OCI-LY7 (cell line): ENCODE data around the gene AGTRAP.

Source experiments
- EZH2phosphoT487 ChIP-seq: fragments of 200-600 bp; sonication (generic); IDR thresholded peaks from 2 replicates; pipeline ENCODE4 v1.6.1; 2018; ENCODE audit warnings: low read depth, borderline replicate concordance, mild to moderate bottlenecking, mixed run types, antibody characterized with exemption, low read length, moderate library complexity, mixed read lengths
- TF ChIP-seq, protein P1 (sequence below): fragments of 200-600 bp; sonication (generic); conservative IDR thresholded peaks from 2 replicates; pipeline ENCODE4 v1.5.1; 2014; ENCODE audit warnings: mild to moderate bottlenecking, antibody characterized with exemption, low read length, moderate library complexity, mixed read lengths

DNA sequence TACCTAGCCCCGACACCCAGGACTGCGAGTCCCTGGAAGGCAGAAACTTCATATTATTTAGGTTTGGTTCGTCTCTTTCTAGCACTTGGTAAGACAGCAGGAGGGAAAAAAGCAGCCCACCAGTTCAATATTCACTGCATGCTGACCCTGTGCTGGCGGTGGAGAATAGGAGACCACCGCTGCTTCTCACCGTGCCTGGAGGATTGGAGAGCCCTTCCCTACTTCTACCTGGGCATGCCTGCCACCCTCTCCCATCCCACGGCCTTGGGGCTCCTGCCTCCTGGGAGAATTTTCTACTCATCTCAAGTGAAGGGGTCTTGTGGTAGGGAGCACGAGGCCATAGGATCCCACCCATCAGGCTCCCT lies 64.4 kb downstream of the AGTRAP start:
- TF ChIP-seq, protein P1, sequence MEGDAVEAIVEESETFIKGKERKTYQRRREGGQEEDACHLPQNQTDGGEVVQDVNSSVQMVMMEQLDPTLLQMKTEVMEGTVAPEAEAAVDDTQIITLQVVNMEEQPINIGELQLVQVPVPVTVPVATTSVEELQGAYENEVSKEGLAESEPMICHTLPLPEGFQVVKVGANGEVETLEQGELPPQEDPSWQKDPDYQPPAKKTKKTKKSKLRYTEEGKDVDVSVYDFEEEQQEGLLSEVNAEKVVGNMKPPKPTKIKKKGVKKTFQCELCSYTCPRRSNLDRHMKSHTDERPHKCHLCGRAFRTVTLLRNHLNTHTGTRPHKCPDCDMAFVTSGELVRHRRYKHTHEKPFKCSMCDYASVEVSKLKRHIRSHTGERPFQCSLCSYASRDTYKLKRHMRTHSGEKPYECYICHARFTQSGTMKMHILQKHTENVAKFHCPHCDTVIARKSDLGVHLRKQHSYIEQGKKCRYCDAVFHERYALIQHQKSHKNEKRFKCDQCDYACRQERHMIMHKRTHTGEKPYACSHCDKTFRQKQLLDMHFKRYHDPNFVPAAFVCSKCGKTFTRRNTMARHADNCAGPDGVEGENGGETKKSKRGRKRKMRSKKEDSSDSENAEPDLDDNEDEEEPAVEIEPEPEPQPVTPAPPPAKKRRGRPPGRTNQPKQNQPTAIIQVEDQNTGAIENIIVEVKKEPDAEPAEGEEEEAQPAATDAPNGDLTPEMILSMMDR, result no peak
- TF ChIP-seq EZH2phosphoT487, result no peak
